Measurements from ENCODE around the gene GLI3. TPM values are rescaled to one million over a fixed set of nuclear protein-coding genes. Genes with fewer than 3 reads are reported as not detected.

Gene GLI3
- total and polyA plus RNA-seq, 2 of the 4 experiments (the other 2 are of a cell fraction), result 1.3 to 3.9 TPM

GRCh38 chr7:42167631-42168236 lies 69.3 kb downstream of the GLI3 start:
- no peak overlapping the region for H4K8ac ChIP-seq (ENCODE audit: low read depth in 2 of 2, low read length in 2 of 2)
- CTCF ChIA-PET, result no interaction called here
- BruUV-seq (replicated peaks), result no TSS peak
- no peak overlapping the region for H3K23ac ChIP-seq (ENCODE audit: low read depth, low read length)
- POLR2A ChIA-PET (ENCODE audit: unreplicated experiment), result no interaction called here
- no peak overlapping the region for H4K91ac ChIP-seq (ENCODE audit: insufficient read depth, low read depth, low read length)
- peaks cover 0 to 18% of the 10 kb centered on the region in 2 experiments; a peak in 2 of 4 replicates for H3K79me1 ChIP-seq (ENCODE audit: low read depth in 1 of 2, low read length in 2 of 2)
- peaks cover 7% of the 10 kb centered on the region; the same call in 1 of the 2 replicates for H4K20me1 ChIP-seq (ENCODE audit: insufficient read depth, low read length)
- ATAC-seq (ENCODE audit: low read depth) (no peak), DNase-seq (no peak)
- H2BK5ac ChIP-seq (ENCODE audit: low read depth, low read length, poor library complexity, severe bottlenecking), result no peak overlapping the region
- no peak overlapping the region for H3K4me3 ChIP-seq (ENCODE audit: insufficient read depth, low read depth, low read length)
- no peaks in the 10 kb centered on the region for H3K27me3 ChIP-seq (ENCODE audit: control insufficient read depth, insufficient read depth, low read length)
- H3K56ac ChIP-seq (ENCODE audit: extremely low read depth, insufficient read depth, low read length), result no peak overlapping the region
- peaks cover 3% of the 10 kb centered on the region; the same call in 1 of the 2 replicates for H3K4me1 ChIP-seq (ENCODE audit: control insufficient read depth, insufficient read depth, low read length)
- in situ Hi-C loops (cut with MboI; ENCODE audit: low sequenced_read_pairs), result no loop called here
- no peak overlapping the region for H2BK120ac ChIP-seq (ENCODE audit: low read depth, low read length)
- peaks cover 1% of the 10 kb centered on the region; the same call in 1 of the 2 replicates for H3K36me3 ChIP-seq (ENCODE audit: control insufficient read depth, insufficient read depth, low read length)
- H3K9ac ChIP-seq (ENCODE audit: low read depth, low read length), result no peak overlapping the region
- no peak overlapping the region for H4K5ac ChIP-seq (ENCODE audit: low read depth, low read length)
- dilution Hi-C loops (cut with HindIII; ENCODE audit: low sequenced_read_pairs, unreplicated experiment), result no loop called here
- no peaks in the 10 kb centered on the region for H3K9me3 ChIP-seq (ENCODE audit: control insufficient read depth, insufficient read depth, low read length)
- H3K4ac ChIP-seq (ENCODE audit: low read depth, low read length), result no peak overlapping the region
- 0 out of 2 replicates have a peak, but pooled peaks cover 4% of the 10 kb centered on the region for H3K9me1 ChIP-seq (ENCODE audit: insufficient read depth, low read length)
- H3K14ac ChIP-seq (replicated peaks; ENCODE audit: low read depth, low read length), result no peak overlapping the region
- H3K18ac ChIP-seq (ENCODE audit: low read depth, low read length), result no peak overlapping the region
- H3K4me2 ChIP-seq (ENCODE audit: low read depth, low read length), result no peak overlapping the region
- no peak overlapping the region for H2AK9ac ChIP-seq (replicated peaks; ENCODE audit: low read depth, low read length, poor library complexity)
- H3K27ac ChIP-seq (ENCODE audit: insufficient read depth, low read length), result no peak overlapping the region
- no peak overlapping the region for H2AK5ac ChIP-seq (ENCODE audit: low read depth, low read length)
- TF ChIP-seq CEBPB (IDR thresholded peaks at IDR 0.05; ENCODE audit: low read depth, low read length) (no peak), POLR2A (IDR thresholded peaks at IDR 0.05; ENCODE audit: low read depth, low read length) (no peak), CHD1 (IDR thresholded peaks at IDR 0.05; ENCODE audit: low read depth, low read length) (no peak), BHLHE40 (IDR thresholded peaks at IDR 0.05; ENCODE audit: low read depth, low read length) (no peak), MXI1 (IDR thresholded peaks at IDR 0.05; ENCODE audit: borderline replicate concordance, low read depth, low read length) (no peak), RCOR1 (IDR thresholded peaks at IDR 0.05; ENCODE audit: insufficient replicate concordance, low read length) (no peak), MAFK (IDR thresholded peaks at IDR 0.05; ENCODE audit: low read depth, low read length) (no peak), ELK1 (IDR thresholded peaks at IDR 0.05; ENCODE audit: borderline replicate concordance, low read depth, low read length) (no peak), SMC3 (IDR thresholded peaks at IDR 0.05; ENCODE audit: low read depth, low read length) (no peak), USF2 (IDR thresholded peaks at IDR 0.05; ENCODE audit: low read depth, low read length) (no peak), RAD21 (IDR thresholded peaks at IDR 0.05; ENCODE audit: low read length) (no peak), RFX5 (IDR thresholded peaks at IDR 0.05; ENCODE audit: low read depth, low read length) (no peak), MAZ (IDR thresholded peaks at IDR 0.05; ENCODE audit: borderline replicate concordance, low read depth, low read length) (no peak), FOS (IDR thresholded peaks at IDR 0.05; ENCODE audit: low read depth, low read length) (no peak), NFE2L2 (IDR thresholded peaks at IDR 0.05; ENCODE audit: low read depth, low read length) (no peak)
- TF ChIP-seq, protein P1, sequence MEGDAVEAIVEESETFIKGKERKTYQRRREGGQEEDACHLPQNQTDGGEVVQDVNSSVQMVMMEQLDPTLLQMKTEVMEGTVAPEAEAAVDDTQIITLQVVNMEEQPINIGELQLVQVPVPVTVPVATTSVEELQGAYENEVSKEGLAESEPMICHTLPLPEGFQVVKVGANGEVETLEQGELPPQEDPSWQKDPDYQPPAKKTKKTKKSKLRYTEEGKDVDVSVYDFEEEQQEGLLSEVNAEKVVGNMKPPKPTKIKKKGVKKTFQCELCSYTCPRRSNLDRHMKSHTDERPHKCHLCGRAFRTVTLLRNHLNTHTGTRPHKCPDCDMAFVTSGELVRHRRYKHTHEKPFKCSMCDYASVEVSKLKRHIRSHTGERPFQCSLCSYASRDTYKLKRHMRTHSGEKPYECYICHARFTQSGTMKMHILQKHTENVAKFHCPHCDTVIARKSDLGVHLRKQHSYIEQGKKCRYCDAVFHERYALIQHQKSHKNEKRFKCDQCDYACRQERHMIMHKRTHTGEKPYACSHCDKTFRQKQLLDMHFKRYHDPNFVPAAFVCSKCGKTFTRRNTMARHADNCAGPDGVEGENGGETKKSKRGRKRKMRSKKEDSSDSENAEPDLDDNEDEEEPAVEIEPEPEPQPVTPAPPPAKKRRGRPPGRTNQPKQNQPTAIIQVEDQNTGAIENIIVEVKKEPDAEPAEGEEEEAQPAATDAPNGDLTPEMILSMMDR (conservative IDR thresholded peaks at IDR 0.05; ENCODE audit: low read depth, low read length), result no peak
- no peak overlapping the region for H2AFZ ChIP-seq (replicated peaks; ENCODE audit: low read length, poor library complexity)
- no peak overlapping the region for H2BK15ac ChIP-seq (ENCODE audit: low read depth, low read length)
- H2BK20ac ChIP-seq (ENCODE audit: low read depth, low read length), result no peak overlapping the region
- intact Hi-C loops (cut with micrococcal nuclease), result no loop called here

Data from IMR-90 (cell line).